Adrenal gland (tissue), 12 donors: ENCODE data around the gene FOXJ1. TPM values are rescaled to one million over a fixed set of nuclear protein-coding genes. Genes with fewer than 3 reads are reported as not detected.

Source experiments
- DNase-seq, 7 donors: peaks; one replicate each; pipeline ENCODE4 v3.0.0-alpha.2; 2019 to 2020
- H3K27ac ChIP-seq, 5 donors: fragments of 200-600 bp; sonication (generic) in 4 of 5; 1 replicate in 3 of 5; 2 replicates in 2 of 5; pipeline versions ENCODE4 v1.5.1 to v1.8.0; 2016 to 2020; ENCODE audit warnings: mild to moderate bottlenecking in 1 of 5
- H3K27me3 ChIP-seq: fragments of 200-600 bp; 2 replicates; pipeline ENCODE4 v1.8.0; 2021
- H3K36me3 ChIP-seq, 2 donors: fragments of 200-600 bp; replicated peaks in 1 of 2; 1 replicate in 1 of 2; 2 replicates in 1 of 2; pipeline versions ENCODE4 v1.5.1 to v1.8.0; 2018 to 2022
- H3K4me1 ChIP-seq, 2 donors: fragments of 200-600 bp; replicated peaks in 1 of 2; 1 replicate in 1 of 2; 2 replicates in 1 of 2; pipeline versions ENCODE4 v1.5.1 to v1.8.0; 2018 to 2021
- H3K4me3 ChIP-seq, 4 donors: fragments of 200-600 bp; sonication (generic) in 3 of 4; one replicate each; pipeline ENCODE4 v1.5.1; 2016 to 2018
- H3K9me3 ChIP-seq, 3 donors: fragments of 200-600 bp; sonication (generic) in 1 of 3; replicated peaks in 1 of 3; 1 replicate in 2 of 3; 2 replicates in 1 of 3; pipeline versions ENCODE4 v1.5.1 to v1.8.0; 2016 to 2021
- POLR2A ChIP-seq, 2 donors: fragments of 450-650 bp; IDR thresholded peaks; one replicate each; pipeline ENCODE4 v1.6.1; 2017; ENCODE audit warnings: antibody characterized with exemption in 2 of 2, mild to moderate bottlenecking in 2 of 2, moderate library complexity in 1 of 2
- WGBS, 4 donors: extraction: QIAGEN DNeasy Blood & Tissue Kit in 2 of 4; methylation state at CpG; one replicate each; pipeline versions ENCODE4 v1.1.5 to v1.1.7; 2013 to 2017; 5-methylcytosine and 5-hydroxymethylcytosine counted together
- intact Hi-C, 2 donors: fragments of 100-400 bp; cut with DNase I; formaldehyde crosslinking; loops; one replicate each; pipeline versions ENCODE4 v1.14.1 to v1.15.0; 2022 to 2023
- polyA plus RNA-seq, 3 donors: library from polyadenylated mRNA; stranded (reverse); fragments of 200-250 nt in 2 of 3; fragments of 350-450 nt in 1 of 3; fragmentation: Illumina TruSeq in 1 of 3; extraction: RNeasy Lipid Tissue Mini Kit (QIAGEN cat#74804) in 1 of 3; gene quantifications; one replicate each; pipeline ENCODE4 v1.2.3, GENCODE V29; 2013 to 2014
- total RNA-seq, 9 donors: library from RNA; depleted of rRNA in 4 of 9; stranded (reverse); fragments of >200 nt in 4 of 9; fragments of 120-200 nt in 1 of 9; fragmentation: NEBNext Ultra II Directional in 1 of 9; extraction: Animal tissue kit (Norgen Biotek cat#: 25700) in 1 of 9; gene quantifications; one replicate each; pipeline versions ENCODE4 v1.1.0 to v1.2.4, GENCODE V29; 2013 to 2023
- TF ChIP-seq, protein P1 (sequence below), 6 experiments: fragments of 450-650 bp in 4 of 6; fragments of 200-600 bp in 2 of 6; sonication (generic) in 1 of 6; IDR thresholded peaks; 1 replicate in 5 of 6; 2 replicates in 1 of 6; pipeline versions ENCODE4 v1.5.1 to v1.8.0; 2016 to 2021; ENCODE audit warnings: antibody characterized with exemption in 6 of 6, mild to moderate bottlenecking in 2 of 6, moderate library complexity in 1 of 6
- donor health status: healthy with polysubstance abuse.
- donor health status: Bipolar disorder and iron deficiency.
- donor health status: DM: yes; HTN: yes; CAD: no.
- donor health status: DM: no; HTN: no; CAD: no.
- donor health status: DM: no; HTN: no; CAD: no.
- donor health status: DM: yes; HTN: yes; CAD: no.

The FOXJ1 gene
- total and polyA plus RNA-seq, 12 donors, result 0.06 to 0.18 (median 0.07) TPM; not detected in 9

DNA sequence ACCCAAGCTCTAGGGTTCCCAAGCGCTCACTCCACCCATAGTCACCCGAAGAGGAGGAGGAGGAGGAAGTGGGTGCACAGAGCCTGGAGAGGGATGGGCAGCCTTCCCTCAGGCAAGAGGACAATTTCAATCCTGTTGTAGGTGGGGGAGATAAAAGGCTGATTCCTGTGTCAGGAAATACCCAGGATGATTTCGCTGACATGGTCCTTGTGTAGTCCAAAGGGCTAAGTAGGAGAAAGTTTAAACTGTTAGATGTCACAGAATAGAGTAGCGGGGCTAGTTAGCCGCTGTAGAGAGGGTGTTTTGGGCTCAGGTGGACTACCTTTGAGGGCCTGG is 36.2 kb downstream of the FOXJ1 start:
- Histone ChIP-seq H3K4me3 (no peak overlapping the region), H3K27ac (no peak overlapping the region), H3K9me3 (no peaks in the 10 kb centered on the region), H3K27me3 (no peaks in the 10 kb centered on the region), H3K36me3 (peaks cover 0 to 22% of the 10 kb centered on the region in 2 donors), H3K4me1 (peaks cover 13 to 15% of the 10 kb centered on the region in 2 donors)
- TF ChIP-seq, protein P1, sequence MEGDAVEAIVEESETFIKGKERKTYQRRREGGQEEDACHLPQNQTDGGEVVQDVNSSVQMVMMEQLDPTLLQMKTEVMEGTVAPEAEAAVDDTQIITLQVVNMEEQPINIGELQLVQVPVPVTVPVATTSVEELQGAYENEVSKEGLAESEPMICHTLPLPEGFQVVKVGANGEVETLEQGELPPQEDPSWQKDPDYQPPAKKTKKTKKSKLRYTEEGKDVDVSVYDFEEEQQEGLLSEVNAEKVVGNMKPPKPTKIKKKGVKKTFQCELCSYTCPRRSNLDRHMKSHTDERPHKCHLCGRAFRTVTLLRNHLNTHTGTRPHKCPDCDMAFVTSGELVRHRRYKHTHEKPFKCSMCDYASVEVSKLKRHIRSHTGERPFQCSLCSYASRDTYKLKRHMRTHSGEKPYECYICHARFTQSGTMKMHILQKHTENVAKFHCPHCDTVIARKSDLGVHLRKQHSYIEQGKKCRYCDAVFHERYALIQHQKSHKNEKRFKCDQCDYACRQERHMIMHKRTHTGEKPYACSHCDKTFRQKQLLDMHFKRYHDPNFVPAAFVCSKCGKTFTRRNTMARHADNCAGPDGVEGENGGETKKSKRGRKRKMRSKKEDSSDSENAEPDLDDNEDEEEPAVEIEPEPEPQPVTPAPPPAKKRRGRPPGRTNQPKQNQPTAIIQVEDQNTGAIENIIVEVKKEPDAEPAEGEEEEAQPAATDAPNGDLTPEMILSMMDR (IDR thresholded peaks at IDR 0.05), result no peak
- no peak for TF ChIP-seq POLR2A (IDR thresholded peaks at IDR 0.05)
- no peak for DNase-seq
- WGBS, 4 donors, result 67 to 88% (median 76%) methylated on average over 5 of the region's 5 CpGs
- intact Hi-C loops, result no loop called here

DNA sequence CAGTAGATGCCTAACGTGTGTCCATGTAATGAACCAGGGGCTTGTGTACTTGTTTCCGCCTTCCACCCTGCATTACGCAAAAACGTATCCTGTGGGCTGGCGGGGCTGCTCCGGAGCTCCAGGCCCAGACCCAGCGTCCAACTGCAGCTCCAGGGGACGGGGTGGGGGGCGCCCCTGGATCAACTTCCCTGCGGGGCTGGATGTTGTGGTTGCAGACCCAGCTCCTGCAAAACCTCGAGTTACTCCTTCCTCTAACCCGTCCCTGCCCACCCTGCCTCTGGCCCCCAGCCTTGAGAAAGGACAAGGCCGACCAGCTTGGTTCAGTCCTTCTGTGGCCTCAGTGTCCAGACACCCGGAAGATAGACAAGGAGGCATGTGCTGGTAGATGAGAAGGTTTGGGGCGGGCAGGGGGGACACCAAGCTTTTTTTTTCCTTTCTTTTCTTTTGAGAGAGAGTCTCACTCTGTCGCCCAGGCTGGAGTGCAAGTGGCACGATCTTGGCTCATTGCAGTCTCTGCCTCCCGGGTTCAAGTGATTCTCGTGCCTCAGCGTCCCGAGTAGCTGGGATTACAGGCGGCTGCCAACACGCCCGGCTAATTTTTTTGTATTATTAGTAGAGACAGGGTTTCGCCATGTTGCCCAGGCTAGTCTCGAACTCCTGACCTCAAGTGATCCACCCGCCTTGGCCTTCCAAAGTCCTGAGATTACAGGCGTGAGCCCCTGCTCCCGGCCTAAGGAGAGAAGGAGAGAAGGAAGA is 36.7 kb downstream of the FOXJ1 start:
- TF ChIP-seq, protein P1 (IDR thresholded peaks at IDR 0.05), result no peak
- TF ChIP-seq POLR2A (IDR thresholded peaks at IDR 0.05), result no peak
- DNase-seq, result no peak
- WGBS, 4 donors, result 69 to 86% (median 76%) methylated on average over 22 to 29 of the region's 29 CpGs
- Histone ChIP-seq H3K27ac (peak overlapping the region in 3 of 5 donors; percentile 38 to 83 (median 72)), H3K36me3 (peaks cover 0 to 28% of the 10 kb centered on the region in 2 donors), H3K9me3 (no peaks in the 10 kb centered on the region), H3K4me3 (peak overlapping the region in 2 of 4 donors; percentile 69 to 78), H3K27me3 (no peaks in the 10 kb centered on the region), H3K4me1 (peaks cover 13 to 15% of the 10 kb centered on the region in 2 donors)
- intact Hi-C loops, result no loop called here

DNA sequence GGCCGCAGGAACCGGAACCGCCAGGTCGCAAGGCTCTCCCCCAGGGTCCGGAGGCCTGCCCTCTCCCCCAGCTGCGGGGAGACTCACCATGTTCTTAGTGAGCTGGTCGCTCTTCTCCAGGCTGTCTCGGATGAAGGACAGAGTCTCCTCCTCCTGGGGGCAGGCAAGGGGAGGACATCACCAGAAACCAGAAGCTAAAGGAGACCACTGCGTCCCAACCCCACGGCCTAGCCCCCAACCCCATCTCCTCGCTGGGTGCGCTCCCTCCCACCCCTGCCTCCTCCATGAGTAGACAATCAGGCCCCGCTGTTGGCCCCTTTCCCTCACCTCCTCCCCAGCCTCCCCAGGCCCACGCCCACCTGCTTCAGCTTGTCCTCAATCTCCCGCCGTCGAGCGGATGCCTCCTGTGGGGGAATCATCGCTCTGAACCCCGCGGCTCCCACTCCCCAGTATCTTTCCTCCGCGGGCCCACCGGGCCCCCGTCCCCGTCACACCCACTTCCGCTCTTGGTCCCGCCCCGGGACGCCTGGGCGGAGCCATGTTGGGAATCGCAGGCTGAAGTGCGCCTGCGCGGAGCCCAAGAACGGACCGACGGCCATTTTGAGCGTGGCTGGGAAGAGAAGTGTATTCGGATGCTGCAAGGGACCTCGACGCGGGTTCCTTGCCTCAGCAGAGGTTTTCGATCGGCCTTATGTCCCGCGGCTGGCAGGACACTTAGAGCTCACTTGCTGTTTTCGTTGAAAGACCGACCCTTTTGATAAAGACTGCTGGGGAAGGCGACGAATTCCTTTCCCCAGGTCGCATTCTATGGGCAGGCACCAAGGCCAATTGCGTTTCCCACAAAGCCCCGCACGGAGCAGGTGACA is 37.5 kb downstream of the FOXJ1 start, which contains the start of gene EXOC7:
Gene EXOC7, minus strand, starts transcription at position 514 of the 866 bp plus-strand sequence. Its CDS starts 95 bp downstream, at position 419.
- Histone ChIP-seq H3K9me3 (no peaks in the 10 kb centered on the region), H3K4me1 (peaks cover 13 to 15% of the 10 kb centered on the region in 2 donors), H3K27ac (peak within 1 kb of the TSS in 3 of 5 donors; percentile 38 to 83 (median 72)), H3K4me3 (peak within 1 kb of the TSS; percentile 57 to 78 (median 72)), H3K27me3 (no peaks in the 10 kb centered on the region), H3K36me3 (peaks cover 0 to 32% of the 10 kb centered on the region in 2 donors)
- DNase-seq, result peak; percentile 87 to 94 (median 92)
- WGBS, 4 donors, result 0 to 7% (median 4%) methylated on average over 25 to 55 of the region's 55 CpGs
- intact Hi-C loops, result no loop called here
- TF ChIP-seq POLR2A (IDR thresholded peaks at IDR 0.05), result peak in 1 of 2 donors; percentile 33
- TF ChIP-seq, protein P1 (IDR thresholded peaks at IDR 0.05), result peak in 2 of 6 experiments; percentile 12 to 26

DNA sequence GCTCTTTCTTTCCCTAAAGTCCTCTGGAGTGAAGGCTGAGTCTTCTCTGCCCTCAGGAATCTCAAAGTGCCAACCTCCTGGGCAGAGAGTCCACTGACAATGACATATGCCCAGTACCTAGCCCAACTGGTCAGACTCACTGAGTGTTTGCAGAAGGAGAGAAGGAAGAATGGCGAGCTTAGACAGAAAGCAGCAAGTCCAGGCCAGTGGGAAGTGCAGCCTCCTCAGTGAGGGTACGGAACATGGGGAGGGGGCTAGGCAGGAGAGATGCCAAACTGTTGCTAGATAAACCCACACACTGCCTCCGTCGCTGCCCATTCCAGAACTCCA is 38.1 kb downstream of the FOXJ1 start:
- Histone ChIP-seq H3K4me3 (peak overlapping the region; percentile 56 to 78 (median 72)), H3K9me3 (no peaks in the 10 kb centered on the region), H3K27me3 (no peaks in the 10 kb centered on the region), H3K27ac (peak overlapping the region in 2 of 5 donors; percentile 72 to 83), H3K36me3 (peaks cover 0 to 38% of the 10 kb centered on the region in 2 donors), H3K4me1 (peaks cover 13 to 15% of the 10 kb centered on the region in 2 donors)
- WGBS, 4 donors, result 0 to 7% (median 2%) methylated on average over 2 to 4 of the region's 4 CpGs
- no peak for DNase-seq
- TF ChIP-seq, protein P1 (IDR thresholded peaks at IDR 0.05), result no peak
- no peak for TF ChIP-seq POLR2A (IDR thresholded peaks at IDR 0.05)
- intact Hi-C loops, result no loop called here
